GM19239 (cell line): Measurements from ENCODE around the gene GOLM1.

Source experiments
- DNase-seq: peaks from one replicate; pipeline ENCODE4 v3.0.0; 2011; ENCODE audit warnings: low spot score; ENCODE audit not compliant: insufficient read length
- FAIRE-seq: peaks from 2 replicates; lab custom pipeline; 2011; peaks lifted over from hg19 to GRCh38; lab: Jason Lieb, UNC

Gene GOLM1

GRCh38 chr9:85995097-85995496 lies 104.3 kb downstream of the GOLM1 start:
- FAIRE-seq (no peak), DNase-seq (no peak)

GRCh38 chr9:85994191-85994590 lies 105.2 kb downstream of the GOLM1 start:
- FAIRE-seq (no peak), DNase-seq (no peak)

DNA sequence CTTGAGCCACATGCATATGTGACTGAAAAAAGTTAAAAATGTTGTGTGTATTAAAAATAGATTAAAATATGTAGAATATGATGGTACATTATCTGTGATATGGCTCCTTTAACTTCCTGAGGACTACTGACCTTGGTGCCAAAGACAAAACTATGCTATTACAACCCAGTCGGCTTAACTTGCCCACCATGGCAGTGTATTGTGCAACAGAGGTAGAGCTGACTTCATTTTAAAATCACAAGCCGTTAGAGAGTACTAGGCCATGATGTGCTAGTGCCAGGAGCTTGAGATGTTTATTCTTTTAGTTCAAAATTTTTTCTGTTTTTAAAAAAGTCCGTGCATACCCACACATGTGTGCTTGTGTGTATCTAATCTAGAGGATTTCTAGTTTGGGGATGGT lies 112.1 kb downstream of the GOLM1 start:
- DNase-seq (no peak), FAIRE-seq (no peak)

DNA sequence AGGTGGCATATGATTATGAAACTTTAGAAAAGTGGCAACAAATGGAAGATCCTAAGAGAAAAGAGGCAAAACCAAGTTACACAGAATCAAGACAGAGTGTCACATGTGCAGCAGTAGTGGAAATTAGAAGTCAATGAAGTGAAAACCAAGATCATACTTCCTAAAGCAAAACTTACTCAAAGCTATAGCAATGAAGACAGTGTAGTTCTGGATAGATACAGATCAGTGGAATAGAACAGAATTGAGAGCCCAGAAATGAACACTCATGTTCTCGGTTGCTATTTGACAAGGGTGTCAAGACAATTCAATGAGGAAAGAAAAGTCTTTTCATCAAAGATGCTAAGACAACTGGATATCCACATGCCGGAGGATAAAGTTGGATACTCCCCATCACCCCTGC lies 114.9 kb downstream of the GOLM1 start:
- DNase-seq (no peak), FAIRE-seq (no peak)

- DNase-seq: no peak
- no peak for FAIRE-seq
Observed at GRCh38 chr9:85981369-85981768, 118.0 kb downstream of the GOLM1 start.

DNA sequence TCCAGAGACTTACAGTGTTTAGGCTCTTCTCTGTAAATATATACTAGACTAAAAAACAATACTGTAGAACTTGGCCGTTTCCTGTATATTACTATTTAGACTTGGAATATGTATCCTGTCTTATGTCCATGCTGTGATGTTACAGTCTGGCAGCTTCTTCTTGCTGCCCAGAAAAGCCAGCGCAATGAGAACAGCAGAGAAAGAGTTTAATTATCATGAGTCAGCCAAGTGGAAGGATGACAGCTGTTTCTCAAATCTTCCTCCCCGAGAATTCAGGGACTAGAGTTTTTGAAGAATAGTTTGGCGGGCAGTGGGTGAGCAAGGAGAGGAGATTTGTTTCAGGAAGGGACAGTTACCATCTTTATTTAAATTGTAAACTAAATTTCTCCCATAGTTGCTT lies 120.9 kb downstream of the GOLM1 start:
- DNase-seq (no peak), FAIRE-seq (no peak)
